Natural killer cell (primary cell): ENCODE data around the gene RAB44. TPM values are rescaled to one million over a fixed set of nuclear protein-coding genes. Genes with fewer than 3 reads are reported as not detected.
A peak's percentile ranks its signal among the peaks of the same experiment; 100 is the strongest.

Experiments
- ATAC-seq, 3 donors: fragments of 150-1000 bp in 2 of 3; fragments of 200-7000 bp in 1 of 3; cut with Tn5 transposase; 1 replicate in 1 of 3; 2 replicates in 2 of 3; pipeline ENCODE4 v1.10.0; 2021; ENCODE audit warnings: mild to moderate bottlenecking in 2 of 3, moderate library complexity in 2 of 3
- DNase-seq, 2 donors: peaks; one replicate each; pipeline versions ENCODE4 v3.0.0 to v3.0.0-alpha.2; 2013 to 2021; ENCODE audit warnings: mixed read lengths in 1 of 2
- H3K27ac ChIP-seq: one replicate; pipeline ENCODE4 v1.5.1; 2013; ENCODE audit warnings: mild to moderate bottlenecking, low read length
- H3K27me3 ChIP-seq: one replicate; pipeline ENCODE4 v1.6.1; 2013; ENCODE audit warnings: low read length; ENCODE audit not compliant: control insufficient read depth, insufficient read depth
- H3K36me3 ChIP-seq: one replicate; pipeline ENCODE4 v1.6.1; 2013; ENCODE audit warnings: low read length; ENCODE audit not compliant: control insufficient read depth, insufficient read depth
- H3K4me1 ChIP-seq: one replicate; pipeline ENCODE4 v1.6.1; 2013; ENCODE audit warnings: low read length; ENCODE audit not compliant: control insufficient read depth, insufficient read depth
- H3K4me3 ChIP-seq: one replicate; pipeline ENCODE4 v1.5.1; 2013; ENCODE audit warnings: low read length
- H3K9me3 ChIP-seq: one replicate; pipeline ENCODE4 v1.6.1; 2013; ENCODE audit warnings: low read length; ENCODE audit not compliant: control insufficient read depth, insufficient read depth
- H3K27ac Mint-ChIP-seq, 2 donors: one replicate each; pipeline ENCODE4 v1.8.0; 2022; ENCODE audit warnings: mild to moderate bottlenecking in 2 of 2, mixed read lengths in 2 of 2, moderate library complexity in 1 of 2
- H3K27me3 Mint-ChIP-seq, 2 donors: one replicate each; pipeline ENCODE4 v1.8.0; 2022; ENCODE audit warnings: low read depth in 2 of 2, mixed read lengths in 2 of 2
- H3K36me3 Mint-ChIP-seq: one replicate; pipeline ENCODE4 v1.8.0; 2022; ENCODE audit warnings: mixed read lengths
- H3K4me1 Mint-ChIP-seq, 2 donors: one replicate each; pipeline ENCODE4 v1.8.0; 2022; ENCODE audit warnings: mixed read lengths in 2 of 2
- H3K4me3 Mint-ChIP-seq: one replicate; pipeline ENCODE4 v1.8.0; 2022; ENCODE audit warnings: mild to moderate bottlenecking, moderate library complexity, mixed read lengths
- H3K9me3 Mint-ChIP-seq, 2 donors: one replicate each; pipeline ENCODE4 v1.8.0; 2022; ENCODE audit warnings: mixed read lengths in 2 of 2
- CTCF ChIP-seq: fragments of 200-600 bp; IDR thresholded peaks from one replicate; pipeline ENCODE4 v1.8.0; 2022; ENCODE audit warnings: antibody characterized with exemption
- WGBS: methylation state at CpG from one replicate; pipeline ENCODE4 v1.1.7; 2013; ENCODE audit warnings: missing lambda C conversion rate; ENCODE audit not compliant: insufficient coverage; 5-methylcytosine and 5-hydroxymethylcytosine counted together
- intact Hi-C: fragments of 100-400 bp; cut with micrococcal nuclease; formaldehyde crosslinking; loops from one replicate; pipeline ENCODE4 v1.14.2; 2022
- total RNA-seq, 4 donors: library from RNA; stranded (reverse); fragments of 120-200 nt in 1 of 4; gene quantifications; one replicate each; pipeline versions ENCODE4 v1.2.3 to v1.2.4, GENCODE V29; 2013 to 2022

The RAB44 gene
- total RNA-seq, 3 donors from 2014 or later (not counting 1 experiment from before 2014, with no cell fraction given) = 0.09 to 12.9 (median 0.70) TPM

- WGBS = 84% methylated on average over 7 of the region's 8 CpGs
- peak overlapping the region; percentile 72 for H3K27ac ChIP-seq
- H3K36me3 ChIP-seq = no peaks in the 10 kb centered on the region
- peak overlapping the region; percentile 7 for H3K4me3 ChIP-seq
- peaks cover 72% of the 10 kb centered on the region for H3K4me1 ChIP-seq
- Mint-ChIP-seq H3K4me1 (peaks cover 34 to 47% of the 10 kb centered on the region in 2 donors), H3K36me3 (no peaks in the 10 kb centered on the region), H3K9me3 (no peaks in the 10 kb centered on the region), H3K27me3 (peaks cover 0 to 6% of the 10 kb centered on the region in 2 donors), H3K27ac (peak overlapping the region; percentile 81 to 92), H3K4me3 (peak overlapping the region; percentile 28)
- no peak for DNase-seq
- no peak for ATAC-seq
- no peaks in the 10 kb centered on the region for H3K27me3 ChIP-seq
- intact Hi-C loops = loop anchor here (5.0 kb wide), 1 partner anchor 334 kb away; no protein-coding TSS in a partner anchor
- no peak for TF ChIP-seq CTCF
- no peaks in the 10 kb centered on the region for H3K9me3 ChIP-seq
These were observed 59.2 kb downstream of the RAB44 start for GRCh38 chr6:36756786-36757185.

DNA sequence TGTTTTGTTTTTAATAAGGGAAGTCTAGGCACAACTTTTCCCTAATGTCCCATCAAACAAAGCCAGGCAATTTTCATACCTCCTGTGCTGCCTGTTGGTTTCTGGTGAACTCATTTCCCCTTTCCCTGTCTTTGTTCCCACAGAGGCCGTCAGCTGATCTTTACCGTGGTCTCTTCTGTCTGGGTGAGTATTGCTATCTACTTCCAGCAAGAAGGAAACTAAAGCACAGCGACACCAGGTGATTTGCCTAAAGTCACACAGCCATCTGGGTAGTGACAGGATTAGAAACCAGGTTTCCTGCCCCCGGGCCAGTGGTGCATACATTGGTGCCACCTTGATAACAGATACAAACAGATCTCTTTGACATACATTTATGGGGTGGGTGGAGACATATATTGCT, 59.6 kb downstream of the RAB44 start:
- Mint-ChIP-seq H3K36me3 (no peaks in the 10 kb centered on the region), H3K4me1 (peaks cover 34 to 46% of the 10 kb centered on the region in 2 donors), H3K27ac (peak overlapping the region; percentile 81 to 92), H3K9me3 (no peaks in the 10 kb centered on the region), H3K4me3 (peak overlapping the region; percentile 28), H3K27me3 (peaks cover 0 to 6% of the 10 kb centered on the region in 2 donors)
- Histone ChIP-seq H3K27me3 (no peaks in the 10 kb centered on the region), H3K36me3 (no peaks in the 10 kb centered on the region), H3K4me1 (peaks cover 68% of the 10 kb centered on the region), H3K4me3 (peak overlapping the region; percentile 7), H3K27ac (peak overlapping the region; percentile 72), H3K9me3 (no peaks in the 10 kb centered on the region)
- 42% methylated on average over 4 of the region's 4 CpGs for WGBS
- no peak for TF ChIP-seq CTCF
- intact Hi-C loops = loop anchor here (5.0 kb wide), 1 partner anchor 335 kb away; no protein-coding TSS in a partner anchor
- ATAC-seq (no peak), DNase-seq (peak in 1 of 2 donors; percentile 70)

DNA sequence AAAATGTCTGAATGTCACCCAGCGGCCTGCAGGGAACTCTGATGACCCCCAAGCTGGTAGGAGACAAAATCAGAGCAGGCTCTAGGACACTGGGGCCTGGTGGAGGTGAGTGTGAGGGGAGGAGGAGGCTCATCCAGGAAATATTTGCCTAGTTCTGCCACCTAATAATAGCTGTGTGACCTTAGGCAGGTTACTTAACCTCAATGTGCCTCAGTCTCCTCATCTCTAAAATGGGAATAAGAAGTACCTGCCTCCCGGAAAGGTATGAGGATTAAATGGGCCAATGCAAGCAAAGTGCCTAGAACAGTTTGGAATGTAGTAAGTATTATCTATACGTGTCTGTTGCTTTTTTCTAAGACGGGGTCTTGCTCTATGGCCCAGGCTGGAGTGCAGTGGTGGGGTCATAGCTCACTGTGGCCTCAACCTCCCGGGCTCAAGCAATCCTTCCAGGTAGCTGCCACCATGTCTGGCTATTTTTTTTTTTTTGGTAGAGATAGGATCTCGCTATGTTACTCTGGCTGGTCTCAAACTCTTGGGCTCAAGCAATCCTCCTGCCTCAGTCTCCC, 60.4 kb downstream of the RAB44 start:
- H3K9me3 Mint-ChIP-seq = no peaks in the 10 kb centered on the region
- 83% methylated on average over 6 of the region's 6 CpGs for WGBS
- Histone ChIP-seq H3K36me3 (no peaks in the 10 kb centered on the region), H3K4me1 (peaks cover 59% of the 10 kb centered on the region), H3K9me3 (no peaks in the 10 kb centered on the region), H3K27me3 (no peaks in the 10 kb centered on the region), H3K4me3 (no peak overlapping the region), H3K27ac (no peak overlapping the region)
- DNase-seq (no peak), ATAC-seq (no peak)
- H3K27ac Mint-ChIP-seq = peak overlapping the region; percentile 81 to 92
- H3K4me3 Mint-ChIP-seq = no peak overlapping the region
- H3K36me3 Mint-ChIP-seq = no peaks in the 10 kb centered on the region
- peaks cover 0 to 6% of the 10 kb centered on the region in 2 donors for H3K27me3 Mint-ChIP-seq
- TF ChIP-seq CTCF = no peak
- H3K4me1 Mint-ChIP-seq = peaks cover 34 to 42% of the 10 kb centered on the region in 2 donors
- intact Hi-C loops = loop anchor here (2.0 to 5.0 kb wide), 3 partner anchors 135 to 336 kb away; no protein-coding TSS in a partner anchor
